Measurements from ENCODE around the gene CSMD2.
A peak's percentile ranks its signal among the peaks of the same experiment; 100 is the strongest.

Gene CSMD2

DNA sequence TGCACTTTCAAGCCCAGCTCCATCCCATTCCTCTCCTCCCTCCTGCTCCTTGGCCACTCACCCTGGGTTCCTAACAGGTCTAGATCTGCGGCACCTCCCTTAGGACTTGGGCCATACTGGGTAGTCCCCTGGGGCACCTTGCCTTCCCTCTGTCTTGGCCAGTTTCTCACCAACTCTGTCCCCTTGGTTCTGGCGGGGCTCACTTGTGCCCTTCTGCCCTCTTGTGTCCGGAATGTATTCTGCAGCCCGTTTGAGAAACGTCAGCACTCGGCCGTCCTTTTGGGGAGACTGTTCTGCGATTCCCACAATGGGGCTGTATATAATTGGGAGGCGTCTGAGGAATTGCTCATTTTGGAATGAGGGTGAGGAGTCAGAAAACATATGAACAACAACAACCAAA, 530.2 kb downstream of the CSMD2 start:
- no peak overlapping the region for H3K4me3 ChIP-seq (ENCODE audit: low read depth, low read length)
- TF ChIP-seq, protein P1, sequence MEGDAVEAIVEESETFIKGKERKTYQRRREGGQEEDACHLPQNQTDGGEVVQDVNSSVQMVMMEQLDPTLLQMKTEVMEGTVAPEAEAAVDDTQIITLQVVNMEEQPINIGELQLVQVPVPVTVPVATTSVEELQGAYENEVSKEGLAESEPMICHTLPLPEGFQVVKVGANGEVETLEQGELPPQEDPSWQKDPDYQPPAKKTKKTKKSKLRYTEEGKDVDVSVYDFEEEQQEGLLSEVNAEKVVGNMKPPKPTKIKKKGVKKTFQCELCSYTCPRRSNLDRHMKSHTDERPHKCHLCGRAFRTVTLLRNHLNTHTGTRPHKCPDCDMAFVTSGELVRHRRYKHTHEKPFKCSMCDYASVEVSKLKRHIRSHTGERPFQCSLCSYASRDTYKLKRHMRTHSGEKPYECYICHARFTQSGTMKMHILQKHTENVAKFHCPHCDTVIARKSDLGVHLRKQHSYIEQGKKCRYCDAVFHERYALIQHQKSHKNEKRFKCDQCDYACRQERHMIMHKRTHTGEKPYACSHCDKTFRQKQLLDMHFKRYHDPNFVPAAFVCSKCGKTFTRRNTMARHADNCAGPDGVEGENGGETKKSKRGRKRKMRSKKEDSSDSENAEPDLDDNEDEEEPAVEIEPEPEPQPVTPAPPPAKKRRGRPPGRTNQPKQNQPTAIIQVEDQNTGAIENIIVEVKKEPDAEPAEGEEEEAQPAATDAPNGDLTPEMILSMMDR (IDR thresholded peaks at IDR 0.05; ENCODE audit: low read depth, low read length) = peak; percentile 62

DNA sequence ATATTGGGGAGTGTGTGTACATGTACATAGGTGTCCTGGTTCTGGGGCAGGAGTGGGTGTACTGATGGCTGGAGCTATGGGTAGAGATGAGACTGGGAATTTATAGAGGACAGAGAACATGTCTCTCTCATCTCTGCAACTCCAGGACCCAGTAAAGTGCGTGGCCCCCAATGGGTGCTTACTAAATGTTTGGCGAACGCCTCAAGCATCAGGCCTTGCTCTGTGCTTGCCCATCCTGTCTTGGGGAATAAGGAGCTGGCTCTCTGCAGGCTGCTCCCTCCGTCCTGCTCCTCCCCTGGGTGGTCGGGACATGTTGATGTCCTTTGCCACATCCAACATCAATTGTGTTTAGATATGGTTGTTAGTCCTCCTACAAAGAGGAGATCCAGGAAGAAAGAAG, 530.9 kb downstream of the CSMD2 start:
- no peak overlapping the region for H3K4me3 ChIP-seq (ENCODE audit: low read depth, low read length)
- TF ChIP-seq, protein P1 (IDR thresholded peaks at IDR 0.05; ENCODE audit: low read depth, low read length) = no peak

DNA sequence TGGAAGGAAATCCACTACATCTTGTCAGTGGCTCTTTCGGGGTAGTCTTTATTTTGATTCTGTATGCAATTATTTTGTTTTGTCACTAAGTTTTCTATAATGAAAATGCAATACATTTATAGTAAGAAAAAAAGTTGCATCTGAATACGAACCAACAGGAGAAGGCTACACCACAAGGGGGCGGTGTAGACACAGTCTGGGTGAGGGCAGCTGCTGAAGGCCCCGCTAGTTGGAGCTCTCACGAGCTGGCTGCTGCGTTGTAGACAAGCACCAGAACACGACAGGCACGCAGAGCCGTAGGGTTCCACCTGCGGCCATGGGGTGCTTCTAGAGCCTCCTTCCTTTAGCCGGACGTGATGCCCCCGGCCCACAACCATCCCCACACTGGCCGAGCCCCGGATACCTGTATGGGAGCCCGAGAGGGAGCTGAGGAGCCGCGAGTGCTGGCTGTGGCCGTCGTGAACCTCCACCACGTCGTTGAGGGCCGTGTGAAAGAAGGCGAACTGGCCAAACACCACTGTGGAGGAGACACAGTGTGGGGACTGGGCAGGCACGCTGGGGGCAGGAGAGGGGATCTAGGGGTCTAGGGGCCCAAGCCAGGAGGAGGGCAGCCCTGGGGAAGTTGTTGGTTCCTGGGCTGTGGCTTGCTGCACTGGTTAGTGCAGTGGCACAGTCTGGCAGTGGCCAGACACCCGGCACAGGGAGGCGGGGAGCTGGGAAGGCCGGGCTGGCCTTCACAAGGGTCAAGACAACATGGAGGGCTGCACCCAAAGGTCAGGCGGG, 531.8 kb downstream of the CSMD2 start:
- TF ChIP-seq, protein P1 (IDR thresholded peaks at IDR 0.05; ENCODE audit: low read depth, low read length) = peak; percentile 94
- no peak overlapping the region for H3K4me3 ChIP-seq (ENCODE audit: low read depth, low read length)

DNA sequence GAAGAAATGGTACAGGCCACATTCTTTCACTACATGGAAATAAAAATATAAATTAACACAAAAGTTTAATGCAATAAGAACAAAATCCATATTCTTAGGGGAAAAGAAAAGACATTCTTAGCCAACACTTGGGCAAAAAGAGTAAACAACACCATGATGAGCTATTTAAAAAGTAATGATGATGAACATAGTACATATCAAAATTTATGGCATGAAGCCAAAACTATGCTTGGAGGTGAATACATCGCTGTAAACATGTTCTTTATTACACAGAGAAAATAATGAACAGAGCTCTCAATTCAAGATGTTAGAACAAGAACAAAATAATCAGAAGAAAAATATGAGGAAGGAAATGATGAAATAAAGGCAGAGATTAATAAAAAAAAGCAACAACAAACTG, 534.3 kb downstream of the CSMD2 start:
- H3K4me3 ChIP-seq (ENCODE audit: low read depth, low read length) = no peak overlapping the region
- TF ChIP-seq, protein P1 (IDR thresholded peaks at IDR 0.05; ENCODE audit: low read depth, low read length) = no peak

DNA sequence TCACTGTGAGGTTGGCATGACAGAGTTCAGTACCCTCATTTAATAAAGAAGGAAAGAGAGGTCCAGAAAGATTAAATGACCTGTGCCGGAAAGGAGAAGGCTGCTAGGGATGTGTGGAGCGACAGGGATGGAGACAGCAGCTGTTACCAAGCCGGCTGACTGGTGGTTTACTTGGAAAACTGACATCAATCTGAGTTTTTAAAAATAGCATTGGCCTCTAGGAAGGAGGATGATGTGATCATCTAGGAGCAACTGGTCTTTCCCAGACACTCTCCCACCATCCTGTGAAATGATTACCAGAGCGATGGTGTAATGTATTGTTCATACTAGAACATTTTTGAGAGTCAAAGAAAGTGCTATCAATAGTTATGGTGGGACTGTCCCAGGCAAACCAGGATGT, 538.2 kb downstream of the CSMD2 start:
- no peak overlapping the region for H3K4me3 ChIP-seq (ENCODE audit: low read depth, low read length)
- TF ChIP-seq, protein P1 (IDR thresholded peaks at IDR 0.05; ENCODE audit: low read depth, low read length) = no peak

DNA sequence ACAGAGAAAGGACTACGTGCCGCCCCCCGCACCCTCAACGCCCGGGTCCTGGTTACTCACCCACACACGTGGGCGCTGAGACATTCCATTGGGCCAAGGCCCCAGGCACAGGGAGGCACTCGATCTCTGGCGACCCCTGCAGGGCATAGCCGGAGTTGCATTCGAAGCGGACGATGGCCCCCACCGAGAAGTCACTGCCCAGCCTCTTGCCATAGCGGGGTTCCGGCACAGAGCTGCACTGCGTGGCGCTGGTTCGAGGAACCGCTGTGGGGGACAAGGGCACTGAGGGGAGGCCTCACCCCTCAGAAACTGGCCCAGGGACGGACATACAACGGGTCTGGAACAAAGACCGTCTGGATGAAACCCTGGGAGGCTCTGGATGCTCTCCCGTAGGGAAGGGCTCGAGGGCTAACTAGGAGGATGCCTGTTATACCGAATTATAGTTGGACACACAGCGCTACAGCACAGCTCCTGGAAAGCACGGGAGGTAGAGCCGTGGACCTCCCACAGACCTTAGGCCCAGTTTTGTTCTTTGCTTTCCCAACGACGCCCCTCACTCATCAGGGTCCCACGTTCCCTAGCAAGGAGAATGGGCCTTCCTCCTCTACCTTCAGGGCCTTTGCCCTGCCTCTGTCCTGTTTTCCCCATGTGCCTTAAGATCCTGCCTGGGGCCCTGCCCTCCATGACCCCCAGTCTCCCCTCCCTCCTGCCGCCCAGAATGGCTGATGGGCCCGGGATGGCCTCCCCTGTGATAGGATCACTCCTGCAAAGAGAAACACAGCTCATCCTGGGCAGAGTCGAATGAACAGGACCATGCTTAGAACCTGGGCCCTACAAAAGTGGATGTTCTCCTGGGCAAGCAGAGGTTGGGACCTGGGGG, 539.8 kb downstream of the CSMD2 start:
- no peak overlapping the region for H3K4me3 ChIP-seq (ENCODE audit: low read depth, low read length)
- TF ChIP-seq, protein P1 (IDR thresholded peaks at IDR 0.05; ENCODE audit: low read depth, low read length) = peak; percentile 43

All from WI38 (cell line).